ENCODE data around the gene SRM.
A peak's percentile ranks its signal among the peaks of the same experiment; 100 is the strongest.
"Not testable (repeated sequence)": the region's sequence is repeated elsewhere in the genome, so short reads cannot be mapped to it uniquely, and the experiment has no call there.

SRM gene

DNA sequence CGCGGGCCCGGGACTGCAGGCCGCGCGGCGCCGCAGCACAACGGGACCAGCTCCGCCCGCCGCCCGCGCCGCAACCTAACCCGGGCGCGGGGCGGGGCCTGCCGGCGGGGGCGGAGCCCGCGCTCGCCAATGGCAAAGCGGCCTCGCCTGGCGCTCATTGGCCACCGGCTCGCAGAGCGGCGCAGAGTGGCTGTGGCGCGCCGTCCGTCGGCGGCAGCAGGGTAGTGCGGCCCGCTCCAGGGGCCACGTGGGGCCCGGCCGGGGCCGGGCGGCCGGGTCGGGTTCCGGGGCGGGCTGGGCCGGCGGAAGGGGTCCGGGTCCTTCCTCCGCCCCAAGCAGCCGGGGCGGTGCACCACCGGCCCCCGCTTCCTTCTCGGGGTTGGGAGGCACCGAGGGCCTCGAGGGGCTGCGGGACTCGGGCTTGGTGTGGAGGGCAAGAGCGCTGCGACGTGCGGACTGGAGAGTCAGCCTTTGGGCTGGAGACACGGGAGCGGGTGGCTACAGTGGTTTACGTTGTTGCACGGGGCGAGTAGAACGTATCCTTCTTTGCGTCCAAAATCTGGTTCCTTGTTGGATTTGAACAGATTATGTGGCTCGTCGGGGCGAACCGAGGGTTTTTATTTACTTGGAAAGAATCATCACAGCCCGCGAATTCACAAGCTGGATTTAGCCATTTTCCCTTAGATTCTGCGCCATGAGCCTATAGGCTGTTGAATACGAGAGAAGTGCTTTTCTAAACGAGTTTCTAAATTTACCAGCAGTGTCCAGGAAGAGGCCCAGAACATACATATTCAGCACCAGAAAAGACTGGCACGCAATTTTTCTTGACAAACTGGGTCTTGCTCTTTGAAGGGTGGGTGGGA, at the start of gene SRM:
Gene SRM, minus strand, starts transcription at position 51 of the 863 bp plus-strand sequence. CDS start 75 bp downstream, outside the sequence.
- peak; percentile 90 for DNase-seq (ENCODE audit: low spot score)

DNA sequence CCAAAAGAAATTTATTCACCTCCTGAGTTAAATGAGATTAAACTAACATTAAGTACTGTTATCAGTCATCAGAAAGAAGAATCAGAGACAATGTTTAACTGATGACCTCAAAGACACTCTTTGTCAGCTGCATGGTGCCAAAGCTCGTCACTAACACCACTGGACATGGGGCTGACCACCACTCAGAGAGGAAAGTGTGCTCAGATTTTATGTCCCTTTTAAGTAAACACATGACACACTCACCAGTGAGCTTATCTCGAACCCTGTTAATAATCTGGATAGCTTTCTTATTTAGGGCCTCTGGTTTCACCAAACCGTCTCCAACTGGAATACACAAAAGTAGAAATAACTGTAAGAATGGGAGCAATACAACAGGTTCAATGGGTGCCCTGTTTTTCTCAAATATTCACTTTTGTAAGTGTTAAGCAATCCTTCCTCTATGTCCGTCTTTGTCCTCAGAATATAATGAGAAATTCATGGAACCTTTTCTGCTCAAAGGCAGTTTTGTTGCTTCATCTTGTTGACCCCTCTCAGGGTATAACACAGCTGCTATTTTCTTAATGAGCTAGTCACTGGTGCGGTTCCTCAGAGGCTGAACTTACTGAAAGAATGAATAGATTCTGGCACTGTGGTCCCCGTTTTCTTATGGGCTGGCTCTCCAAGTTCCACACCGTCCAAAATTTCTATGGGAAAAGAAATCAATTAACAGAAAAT, 49.4 kb upstream of the SRM start:
- peak; percentile 67 for DNase-seq (ENCODE audit: low spot score)

DNA sequence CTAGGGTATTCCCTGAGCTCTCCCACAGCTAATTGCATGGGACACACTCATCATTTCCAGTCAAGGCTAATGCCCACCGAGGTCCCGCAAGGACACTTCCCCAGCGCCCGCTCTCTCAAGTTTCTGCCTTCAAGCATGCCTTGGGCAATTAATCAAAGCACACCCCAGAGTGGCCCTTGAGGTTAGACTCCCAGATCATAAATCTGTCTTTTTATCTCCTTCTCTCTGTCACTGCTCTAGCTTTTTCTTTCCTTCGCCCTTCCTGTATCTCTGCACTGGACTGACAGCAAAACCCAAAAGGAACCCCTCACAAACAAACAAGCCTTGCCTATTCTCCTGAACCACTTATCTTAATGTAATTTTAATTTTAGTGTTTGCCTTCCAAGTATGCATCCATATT, 47.8 kb upstream of the SRM start:
- DNase-seq (ENCODE audit: low spot score): no peak

DNA sequence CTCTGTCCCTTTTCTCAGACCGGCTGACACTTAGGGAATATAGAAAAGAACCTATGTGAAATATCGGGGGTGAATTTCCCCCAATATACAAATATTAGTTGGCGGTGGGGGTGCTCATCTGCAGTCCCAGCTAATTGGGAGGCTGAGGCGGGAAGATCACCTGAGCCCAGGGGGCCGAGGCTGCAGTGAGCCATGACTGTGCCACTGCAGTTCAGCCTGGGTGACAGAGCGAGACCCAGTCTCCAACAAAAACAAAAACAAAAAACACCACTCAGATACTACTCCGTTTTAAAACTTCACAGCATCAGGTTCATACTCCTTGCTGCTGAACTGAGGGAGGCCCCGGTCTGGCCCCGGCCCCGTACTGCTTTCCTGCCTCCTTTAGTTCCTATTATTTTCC, 45.8 kb upstream of the SRM start:
- DNase-seq (ENCODE audit: low spot score): no peak

DNA sequence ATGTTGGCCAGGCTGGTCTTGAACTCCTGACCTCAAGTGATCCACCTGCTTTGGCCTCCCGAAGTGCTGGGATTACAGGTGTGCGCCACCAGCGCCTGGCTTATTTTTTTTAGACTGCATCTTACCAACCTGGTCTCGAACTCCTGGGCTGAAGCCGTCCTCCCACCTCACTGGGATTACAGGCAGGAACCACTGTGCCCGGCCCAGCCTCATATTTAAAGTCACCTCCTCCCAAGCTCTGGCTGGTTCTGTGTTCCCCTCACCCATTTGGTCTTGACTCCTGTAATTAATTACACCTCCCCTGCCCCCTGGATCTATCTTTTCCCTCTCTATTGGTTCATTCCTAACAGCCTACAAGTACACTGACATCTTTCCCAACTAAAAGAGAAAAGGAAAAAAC, 41.5 kb upstream of the SRM start:
- DNase-seq (ENCODE audit: low spot score): no peak

DNA sequence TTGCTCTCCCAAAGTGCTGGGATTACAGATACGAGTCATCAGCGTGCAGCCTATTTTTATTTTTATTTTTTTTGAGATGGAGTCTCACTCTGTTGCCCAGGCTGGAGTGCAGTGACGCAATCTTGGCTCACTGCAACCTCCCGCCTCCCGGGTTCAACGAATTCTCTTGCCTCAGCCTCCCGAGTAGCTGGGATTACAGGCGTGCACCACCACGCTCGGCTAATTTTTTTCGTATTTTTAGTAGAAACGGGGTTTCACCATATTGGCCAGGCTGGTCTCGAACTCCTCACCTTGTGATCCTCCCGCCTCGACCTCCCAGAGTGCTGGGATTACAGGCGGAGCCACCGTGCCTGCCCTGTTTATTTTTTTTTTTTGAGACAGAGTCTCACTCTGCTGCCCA, 41.0 kb upstream of the SRM start:
- not testable (repeated sequence) for DNase-seq (ENCODE audit: low spot score)

DNA sequence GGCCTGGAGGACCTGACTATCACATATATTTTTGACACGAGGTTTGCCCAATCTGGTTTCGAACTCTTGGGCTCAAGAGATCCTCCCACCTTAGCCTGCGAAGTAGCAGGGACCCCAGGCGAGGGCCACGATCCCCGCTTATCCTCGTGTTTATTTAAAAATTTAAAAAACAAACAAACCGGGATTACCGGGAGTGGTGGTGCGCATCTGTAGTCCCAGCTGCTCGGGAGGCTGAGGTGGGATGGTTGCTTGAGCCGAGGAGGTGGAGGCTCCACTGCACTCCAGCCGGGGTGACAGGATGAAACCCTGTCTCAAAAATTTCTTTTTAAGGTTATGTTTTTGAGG, 40.3 kb upstream of the SRM start:
- DNase-seq (ENCODE audit: low spot score): no peak

DNA sequence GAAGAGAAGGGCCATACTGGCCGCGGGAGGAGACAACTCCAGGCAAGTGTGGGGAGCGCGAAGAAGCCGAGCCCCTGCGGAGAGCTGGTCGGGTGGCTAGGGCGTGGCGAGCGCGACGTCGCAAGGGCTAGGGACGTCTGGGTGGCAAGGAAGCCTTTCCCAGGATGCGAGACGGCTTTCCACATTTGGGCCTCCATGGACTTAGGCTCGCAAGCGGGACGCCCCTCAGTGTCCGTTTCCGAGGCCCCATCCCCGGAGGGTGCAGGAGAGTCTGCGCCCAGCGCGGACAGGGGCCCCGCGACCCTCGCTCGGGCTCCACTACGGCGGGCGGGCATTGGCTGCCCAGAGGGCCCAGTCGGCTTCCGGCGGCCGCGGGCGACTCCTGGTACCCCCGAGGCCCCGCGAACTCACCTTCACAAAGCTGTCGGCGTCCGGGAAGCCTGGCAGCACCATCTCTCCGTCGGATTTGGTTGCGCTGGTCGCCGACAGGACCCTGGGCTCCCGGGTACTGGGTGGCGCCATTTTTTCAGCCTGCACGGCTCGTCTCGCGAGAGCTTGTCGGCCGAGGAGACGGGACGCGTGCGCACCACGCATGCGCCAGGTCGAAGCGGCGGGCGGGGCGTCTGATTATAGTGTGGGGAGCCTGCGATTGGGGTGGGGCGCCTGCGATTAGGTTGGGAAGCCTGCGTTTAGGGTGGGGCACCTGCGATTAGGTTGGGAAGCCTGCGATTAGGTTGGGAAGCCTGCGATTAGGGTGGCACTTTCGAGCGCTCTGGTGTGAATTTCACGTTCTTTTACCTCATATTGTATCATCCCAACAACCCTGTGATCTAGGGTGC, 39.7 kb upstream of the SRM start, which contains the start of gene EXOSC10:
Gene EXOSC10, minus strand, starts transcription at position 560 of the 839 bp plus-strand sequence. Its CDS starts 38 bp downstream, at position 522.
- peak; percentile 84 for DNase-seq (ENCODE audit: low spot score)

DNA sequence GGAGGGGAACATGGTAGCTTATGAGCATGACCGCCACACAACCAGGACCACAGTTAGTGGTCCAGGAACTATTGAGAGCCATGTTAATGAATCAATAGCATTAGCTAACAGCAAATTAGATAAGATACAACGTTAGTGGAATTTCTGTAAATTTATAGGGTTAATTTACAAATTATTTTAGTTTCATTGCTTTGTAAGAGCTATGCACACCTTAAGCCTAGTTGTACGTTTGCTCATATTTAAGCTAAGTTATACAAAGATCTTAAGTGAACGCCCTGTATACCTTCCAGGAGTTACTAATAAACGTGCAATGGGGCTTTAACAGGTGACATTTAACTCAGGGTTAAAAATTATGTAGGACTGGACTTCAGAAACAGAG, 39.1 kb upstream of the SRM start:
- no peak for DNase-seq (ENCODE audit: low spot score)

DNA sequence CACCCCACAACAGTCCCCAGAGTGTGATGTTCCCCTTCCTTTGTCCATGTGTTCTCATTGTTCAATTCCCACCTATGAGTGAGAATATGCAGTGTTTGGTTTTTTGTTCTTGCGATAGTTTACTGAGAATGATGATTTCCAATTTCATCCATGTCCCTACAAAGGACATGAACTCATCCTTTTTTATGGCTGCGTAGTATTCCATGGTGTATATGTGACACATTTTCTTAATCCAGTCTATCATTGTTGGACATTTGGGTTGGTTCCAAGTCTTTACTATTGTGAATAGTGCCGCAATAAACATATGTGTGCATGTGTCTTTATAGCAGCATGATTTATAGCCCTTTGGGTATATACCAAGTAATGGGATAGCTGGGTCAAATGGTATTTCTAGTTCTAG, 24.0 kb upstream of the SRM start:
- not testable (repeated sequence) for DNase-seq (ENCODE audit: low spot score)

DNA sequence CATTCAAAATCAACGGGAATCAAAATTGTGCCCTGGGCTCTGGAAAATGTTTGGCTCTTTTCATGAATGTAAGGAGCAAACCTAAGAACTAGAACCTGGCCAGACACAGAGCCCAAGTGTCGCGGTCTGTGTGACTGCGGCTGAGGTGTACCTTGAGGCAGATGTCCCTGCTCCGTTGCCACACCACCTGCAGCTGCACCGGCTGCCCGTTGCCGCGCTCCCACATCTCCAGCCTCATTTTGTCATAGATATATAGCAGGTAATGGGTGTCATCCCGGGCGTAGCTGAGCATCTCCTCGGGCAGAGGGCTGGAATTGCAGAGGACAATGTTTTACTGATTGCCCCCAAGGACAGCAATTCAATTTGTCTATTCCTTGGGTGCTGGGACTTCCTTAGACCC, 21.1 kb upstream of the SRM start:
- DNase-seq (ENCODE audit: low spot score): no peak

DNA sequence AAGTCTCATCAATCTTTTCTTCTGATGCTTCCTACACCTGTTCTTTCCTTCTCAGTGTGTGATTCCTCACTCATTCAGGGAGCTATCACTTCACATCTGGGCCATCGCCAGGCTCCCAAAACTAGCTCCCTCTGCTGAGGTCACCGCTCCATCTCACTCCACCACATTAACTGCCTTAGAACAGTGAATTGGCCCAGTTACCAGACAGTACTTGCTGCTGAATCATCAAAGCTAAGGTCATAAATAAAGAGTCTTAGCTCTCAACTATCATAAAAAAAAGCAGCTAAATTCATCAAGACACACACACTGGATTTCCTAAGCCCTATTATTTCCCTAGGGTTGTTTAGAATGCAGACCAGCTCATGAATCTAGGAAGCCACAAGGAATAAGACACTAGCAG, 18.8 kb upstream of the SRM start:
- no peak for DNase-seq (ENCODE audit: low spot score)

DNA sequence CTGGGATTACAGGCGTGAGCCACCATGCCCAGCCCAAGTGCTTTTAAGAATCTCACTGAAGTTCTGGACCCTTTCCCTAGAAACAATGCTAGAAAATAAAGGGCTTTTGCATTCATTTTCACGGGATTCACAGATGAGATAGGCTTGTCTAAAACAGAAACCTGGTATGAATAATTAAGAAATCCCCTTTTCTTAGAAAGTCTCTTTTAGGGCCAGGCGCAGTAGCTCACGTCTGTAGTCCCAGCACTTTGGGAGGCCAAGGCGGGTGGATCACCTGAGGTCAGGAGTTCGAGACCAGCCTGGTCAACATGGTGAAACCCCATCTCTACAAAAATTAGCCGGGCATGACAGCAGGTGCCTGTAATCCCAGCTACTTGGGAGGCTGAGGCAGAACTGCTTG, 13.6 kb upstream of the SRM start:
- DNase-seq (ENCODE audit: low spot score): not testable (repeated sequence)

DNA sequence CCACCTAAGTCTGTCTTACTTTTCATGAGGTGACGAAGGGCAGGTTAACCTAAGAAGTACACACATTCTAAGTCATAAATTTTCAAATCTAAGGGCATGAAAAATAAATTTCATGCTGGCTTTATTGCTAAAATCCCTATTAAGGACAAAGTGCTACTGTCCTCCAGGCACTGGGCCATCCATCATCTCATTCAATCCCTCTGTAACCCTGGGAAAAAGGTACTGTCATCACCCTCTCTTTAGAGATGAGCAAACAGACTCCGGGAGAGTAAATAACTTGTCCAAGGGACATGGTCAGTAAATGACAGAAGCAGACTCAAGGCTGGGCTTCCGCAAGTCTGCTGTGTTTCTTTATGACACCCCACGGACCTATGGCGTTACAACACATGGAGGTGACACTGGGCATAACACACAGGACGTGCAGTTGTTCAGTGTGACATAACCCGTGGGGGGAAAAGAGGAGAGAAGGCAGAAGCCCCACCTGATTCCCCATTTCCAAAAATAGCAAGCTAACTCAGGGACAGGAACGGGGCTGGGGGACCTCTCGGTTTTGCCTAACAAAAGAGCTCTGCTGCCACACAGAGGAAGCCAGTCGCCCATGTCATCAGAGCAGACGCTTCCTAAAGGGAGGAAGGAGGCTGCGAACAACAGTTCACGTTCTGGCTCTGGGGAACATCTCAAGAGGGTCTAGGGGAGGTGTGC, 12.5 kb upstream of the SRM start:
- DNase-seq (ENCODE audit: low spot score): no peak

DNA sequence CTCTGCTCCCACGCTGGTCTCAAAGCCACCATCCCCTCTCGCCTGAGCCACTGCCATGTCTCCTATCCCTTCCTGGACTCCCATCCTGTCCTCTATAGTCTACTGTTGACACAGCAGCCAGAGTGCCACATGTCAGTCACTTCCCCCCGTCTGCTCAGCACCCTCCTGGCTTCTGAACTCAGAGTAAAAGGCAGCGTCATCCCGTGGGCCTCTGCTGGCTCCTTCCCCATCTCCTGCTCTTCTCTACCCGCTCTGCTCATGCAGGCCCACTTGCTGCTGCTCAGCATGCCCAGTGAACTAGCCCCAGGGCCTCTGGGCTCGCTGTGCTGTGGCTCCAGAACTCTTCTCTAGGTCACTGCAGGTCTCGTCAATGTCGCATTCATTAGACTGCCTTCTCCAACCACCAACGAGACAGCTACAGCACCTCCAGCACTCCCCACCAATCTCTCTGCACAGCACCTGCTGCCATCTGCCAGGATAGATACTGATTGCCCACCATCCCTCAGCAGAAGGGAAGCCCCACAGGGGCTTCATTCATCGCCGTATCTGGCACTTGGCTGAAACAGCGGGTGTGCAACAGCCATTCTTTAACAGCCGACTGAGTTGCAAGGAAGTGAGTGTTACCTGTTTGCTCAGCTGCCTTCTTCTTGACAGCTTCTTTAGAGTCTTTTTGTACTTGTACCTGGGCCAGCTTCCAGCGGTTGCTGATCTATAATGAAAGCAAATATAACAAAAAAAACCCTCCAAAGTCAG, 11.8 kb upstream of the SRM start:
- no peak for DNase-seq (ENCODE audit: low spot score)

DNA sequence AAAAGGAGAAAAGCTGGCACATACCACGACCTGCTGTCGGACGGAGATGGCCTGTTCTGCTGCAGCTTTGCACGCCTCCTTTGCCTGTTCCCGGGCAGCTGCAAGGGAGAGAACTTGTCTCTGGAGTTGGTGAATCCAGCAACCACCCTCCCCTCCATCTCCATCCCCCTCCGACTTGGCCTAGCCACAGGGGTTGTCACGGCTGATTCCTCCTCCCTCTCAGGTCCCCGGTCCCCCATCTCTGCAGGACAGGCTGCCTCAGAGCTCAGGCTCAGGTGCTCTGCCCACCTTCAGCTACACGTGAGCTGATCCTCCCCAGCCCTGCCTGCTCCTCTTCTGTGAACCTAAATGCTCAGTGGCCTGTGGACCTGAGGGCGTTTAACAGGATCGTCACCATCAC, 11.1 kb upstream of the SRM start:
- no peak for DNase-seq (ENCODE audit: low spot score)

DNA sequence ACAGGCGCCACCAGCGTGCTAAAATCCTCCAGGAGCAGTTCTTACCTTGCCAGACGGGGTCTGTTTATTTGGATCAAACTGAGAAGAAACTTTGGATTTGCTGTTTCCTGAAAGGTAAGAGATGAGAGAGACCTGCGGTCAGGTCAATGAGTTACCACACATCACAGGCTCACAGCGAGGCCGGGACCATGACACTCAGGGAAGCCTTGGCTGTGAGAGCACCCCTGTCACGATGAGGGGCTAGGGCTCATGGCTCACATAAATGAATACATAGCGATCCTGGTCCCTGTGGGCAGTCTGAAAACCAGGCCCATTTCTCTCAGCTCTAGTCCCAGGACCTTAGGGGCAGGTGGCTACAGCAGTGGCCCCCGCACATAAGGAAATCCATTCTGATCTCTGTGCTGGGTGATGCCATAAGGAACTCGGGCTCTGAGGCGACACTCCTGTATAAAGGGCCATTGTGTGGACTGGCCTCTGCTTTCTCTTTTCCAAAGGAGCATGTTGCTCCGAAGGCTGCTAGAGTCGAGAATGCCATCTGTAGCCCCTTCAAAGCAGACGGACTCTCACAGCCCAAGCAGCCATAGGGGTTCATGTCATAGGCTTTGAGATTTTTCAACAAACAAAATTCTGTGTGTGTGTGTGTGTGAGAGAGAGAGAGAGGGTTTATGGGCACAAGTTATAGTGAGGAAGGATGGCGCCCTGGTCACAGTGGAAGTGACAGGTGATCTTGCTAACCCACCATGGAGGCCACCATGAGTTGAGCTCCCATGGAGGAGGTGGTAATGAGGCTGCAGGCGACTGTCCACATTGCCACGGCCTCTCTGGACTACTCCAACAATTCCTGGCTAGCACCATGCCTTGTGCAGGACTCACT, 9.0 kb upstream of the SRM start:
- peak; percentile 47 for DNase-seq (ENCODE audit: low spot score)

DNA sequence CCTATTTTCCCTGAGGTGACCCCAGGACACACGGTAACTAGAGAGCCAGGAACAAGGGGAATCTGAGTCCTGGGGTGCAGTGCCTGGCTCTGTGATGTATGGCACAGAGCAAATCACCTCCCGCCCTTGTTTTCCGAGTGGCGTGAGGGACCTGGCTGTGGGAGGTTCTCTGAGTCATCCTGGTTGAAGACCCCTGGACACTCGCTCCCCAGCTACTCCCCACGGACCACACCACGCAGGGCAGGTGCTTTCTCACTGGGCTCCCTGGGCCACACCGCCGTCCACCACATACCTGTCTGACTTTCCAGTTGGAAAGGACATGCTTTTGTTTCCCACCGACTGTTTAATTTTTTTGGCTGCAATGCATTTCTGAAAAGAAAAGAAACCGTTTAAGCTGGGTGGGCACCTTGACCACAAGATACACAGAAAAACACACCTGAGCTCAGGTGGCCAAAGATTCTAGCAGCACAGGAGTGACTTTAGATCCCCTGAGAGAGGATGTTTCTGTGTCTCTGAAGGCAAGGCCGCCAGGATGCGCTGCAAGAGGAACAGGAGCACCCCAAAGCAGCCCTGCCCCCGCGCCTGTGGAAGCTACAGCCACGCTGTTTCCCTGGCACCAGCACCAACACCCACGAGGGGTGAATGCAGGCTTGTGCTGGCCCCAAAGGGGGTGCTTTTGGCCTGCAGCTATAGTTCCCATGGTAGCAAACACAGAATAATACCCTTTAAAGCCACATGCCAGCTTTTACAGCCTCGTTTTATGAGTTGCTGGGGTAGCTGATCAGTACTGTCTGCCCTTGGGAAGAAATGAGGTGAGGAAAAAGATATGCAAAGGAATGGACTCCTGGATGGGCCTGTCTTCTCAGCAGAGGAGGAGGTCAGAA, 8.1 kb upstream of the SRM start:
- no peak for DNase-seq (ENCODE audit: low spot score)

DNA sequence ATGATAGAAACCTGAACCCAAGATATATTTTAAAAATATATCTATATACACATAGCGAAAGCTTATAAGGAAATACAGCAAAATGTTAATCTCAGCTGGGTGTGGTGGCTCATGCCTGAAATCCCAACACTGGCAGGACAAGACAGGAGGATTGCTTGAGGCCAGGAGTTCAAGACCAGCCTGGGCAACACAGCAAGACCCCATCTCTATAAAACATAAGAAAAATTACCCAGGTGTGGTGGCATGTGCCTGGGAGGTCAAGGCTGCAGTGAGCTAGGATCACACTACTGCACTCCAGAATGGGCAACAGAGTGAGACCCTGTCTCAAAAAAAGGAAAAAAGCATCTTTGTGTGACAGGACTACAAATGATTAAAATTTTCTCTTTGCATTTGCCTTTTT, 6.0 kb upstream of the SRM start:
- no peak for DNase-seq (ENCODE audit: low spot score)

All from globus pallidus (tissue), 1 donor.